ENCODE measurements around the gene HEPHL1. TPM values are rescaled to one million over a fixed set of nuclear protein-coding genes. Genes with fewer than 3 reads are reported as not detected.
"Not testable (repeated sequence)": the region's sequence is repeated elsewhere in the genome, so short reads cannot be mapped to it uniquely, and the experiment has no call there.

HEPHL1 gene, protein sequence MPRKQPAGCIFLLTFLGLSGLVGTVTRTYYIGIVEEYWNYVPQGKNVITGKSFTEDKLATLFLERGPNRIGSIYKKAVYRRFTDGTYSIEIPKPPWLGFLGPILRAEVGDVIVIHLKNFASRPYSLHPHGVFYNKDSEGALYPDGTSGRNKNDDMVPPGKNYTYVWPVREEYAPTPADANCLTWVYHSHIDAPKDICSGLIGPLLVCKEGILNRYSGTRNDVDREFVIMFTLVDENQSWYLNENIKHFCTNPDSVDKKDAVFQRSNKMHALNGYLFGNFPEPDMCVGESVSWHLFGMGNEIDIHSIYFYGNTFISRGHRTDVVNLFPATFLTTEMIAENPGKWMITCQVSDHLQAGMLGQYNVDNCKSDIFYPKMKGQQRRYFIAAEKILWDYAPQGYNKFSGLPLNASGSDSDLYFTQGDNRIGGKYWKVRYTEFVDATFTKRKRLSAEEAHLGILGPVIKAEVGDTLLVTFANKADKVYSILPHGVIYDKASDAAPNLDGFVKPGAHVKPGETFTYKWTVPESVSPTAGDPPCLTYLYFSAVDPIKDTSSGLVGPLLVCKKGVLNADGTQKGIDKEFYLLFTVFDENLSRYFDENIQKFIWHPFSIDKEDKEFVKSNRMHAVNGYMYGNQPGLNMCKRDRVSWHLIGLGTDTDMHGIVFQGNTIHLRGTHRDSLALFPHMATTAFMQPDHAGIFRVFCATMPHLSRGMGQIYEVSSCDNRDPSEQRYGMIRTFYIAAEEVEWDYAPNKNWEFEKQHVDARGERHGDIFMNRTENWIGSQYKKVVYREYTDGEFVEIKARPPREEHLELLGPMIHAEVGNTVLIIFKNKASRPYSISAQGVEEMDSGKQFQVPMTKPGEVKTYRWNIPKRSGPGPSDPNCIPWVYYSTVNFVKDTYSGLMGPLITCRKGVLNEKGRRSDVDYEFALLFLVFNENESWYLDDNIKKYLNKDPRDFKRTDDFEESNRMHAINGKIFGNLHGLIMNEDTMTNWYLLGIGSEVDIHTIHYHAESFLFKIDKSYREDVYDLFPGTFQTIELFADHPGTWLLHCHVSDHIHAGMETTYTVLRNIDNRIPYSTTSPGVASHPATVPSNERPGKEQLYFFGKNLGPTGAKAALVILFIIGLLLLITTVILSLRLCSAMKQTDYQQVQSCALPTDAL
- total RNA-seq = not detected

DNA sequence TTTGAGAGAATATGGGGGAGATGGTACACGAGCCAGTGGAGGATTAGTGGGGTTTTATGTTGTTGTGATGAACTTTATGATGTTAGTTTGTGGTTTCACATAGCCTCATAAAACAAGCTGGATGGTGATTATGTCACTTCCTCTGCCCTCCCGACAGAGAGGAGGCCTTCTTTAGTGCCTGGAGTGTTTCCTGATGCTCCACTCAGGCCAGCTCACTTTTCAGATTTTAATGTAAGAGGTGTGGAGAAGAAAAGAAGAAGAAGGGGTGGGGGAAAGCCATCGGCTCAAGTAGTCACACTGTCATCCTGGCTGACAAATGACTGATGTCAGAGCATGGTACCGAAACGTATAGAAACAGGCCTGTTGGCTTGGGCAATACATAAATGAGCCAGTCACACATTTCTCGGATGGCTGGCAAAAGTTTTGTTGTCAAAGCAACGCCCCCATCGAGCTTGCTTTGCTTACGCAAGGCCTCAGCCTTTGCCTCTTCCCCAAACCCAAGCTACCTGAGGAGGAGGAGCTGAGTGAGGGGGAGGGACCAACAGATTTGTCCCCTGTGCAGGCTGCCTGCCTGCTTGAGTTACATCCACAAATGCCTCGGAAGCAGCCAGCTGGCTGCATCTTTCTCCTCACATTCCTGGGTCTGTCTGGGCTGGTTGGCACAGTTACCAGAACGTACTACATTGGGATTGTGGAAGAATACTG is at the start of gene HEPHL1:
Gene HEPHL1, plus strand, starts transcription at position 578 of the 705 bp plus-strand sequence. Its CDS starts 15 bp downstream, at position 593.
- DNase-seq = no peak
- Mint-ChIP-seq H3K27me3 (ENCODE audit: low read depth) (peaks cover 2% of the 10 kb centered on the region), H3K4me3 (no peak within 1 kb of the TSS), H3K9me3 (no peaks in the 10 kb centered on the region), H3K27ac (no peak within 1 kb of the TSS), H3K36me3 (ENCODE audit: low read depth) (no peaks in the 10 kb centered on the region), H3K4me1 (ENCODE audit: low read depth) (no peaks in the 10 kb centered on the region)
- intact Hi-C loops (cut with micrococcal nuclease) = no loop called here
- CTCF ChIA-PET = no interaction called here

DNA sequence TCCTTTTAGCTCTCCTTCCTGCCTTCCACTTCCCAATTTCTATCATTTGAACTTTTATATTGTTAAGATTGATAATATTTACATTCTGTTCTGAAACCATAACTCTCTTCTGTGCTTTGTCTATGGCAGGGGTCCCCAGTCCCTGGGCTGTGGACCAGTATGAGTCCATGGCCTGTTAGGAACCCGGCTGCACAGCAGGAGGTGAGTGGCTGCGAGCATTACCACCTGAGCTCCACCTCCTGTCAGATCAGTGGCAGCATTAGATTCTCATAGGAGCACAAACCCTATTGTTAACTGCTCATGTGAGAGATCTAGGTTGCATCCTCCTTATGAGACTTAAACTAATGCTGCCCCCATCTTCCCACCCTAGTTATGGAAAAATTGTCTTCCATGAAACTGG is 48.4 kb upstream of the HEPHL1 start:
- H3K4me1 Mint-ChIP-seq (ENCODE audit: low read depth) = no peaks in the 10 kb centered on the region

DNA sequence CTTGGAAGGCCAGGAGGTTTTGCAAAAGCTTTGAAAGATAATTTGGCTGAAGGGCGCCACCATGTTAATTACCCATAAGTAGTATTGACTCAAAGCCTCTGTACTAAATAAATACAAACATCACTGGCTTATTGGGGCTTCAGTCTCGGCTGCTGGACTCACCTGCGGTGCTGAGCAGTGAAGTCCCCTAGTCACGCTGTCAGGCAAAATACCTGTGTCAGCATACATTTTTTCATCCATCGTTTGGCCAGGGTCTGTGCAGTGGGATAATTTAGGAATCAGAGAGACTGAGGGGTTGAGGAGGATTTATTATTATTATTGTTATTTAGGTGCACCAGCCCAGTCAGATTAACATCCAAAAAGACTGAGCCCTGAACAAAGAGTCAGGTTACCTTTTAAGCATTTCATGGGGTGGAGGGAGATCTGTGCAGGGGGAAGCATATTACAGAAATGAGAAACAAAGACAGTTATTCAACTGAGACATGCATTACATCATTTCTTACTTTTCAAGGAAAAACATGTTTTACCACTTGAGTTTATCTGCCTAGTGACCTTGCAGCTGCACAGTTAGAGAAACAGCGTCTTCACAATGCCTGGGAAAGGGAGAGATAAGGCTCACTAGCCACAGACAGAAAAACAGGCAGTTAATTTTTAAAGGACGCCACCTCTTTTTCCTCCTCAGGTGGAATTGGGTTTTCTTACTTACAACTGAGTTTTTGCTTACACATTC is 47.7 kb upstream of the HEPHL1 start:
- H3K9me3 Mint-ChIP-seq; intact Hi-C loops (cut with micrococcal nuclease); H3K27me3 Mint-ChIP-seq (ENCODE audit: low read depth); H3K36me3 Mint-ChIP-seq (ENCODE audit: low read depth); H3K4me1 Mint-ChIP-seq (ENCODE audit: low read depth); DNase-seq; H3K4me3 Mint-ChIP-seq; H3K27ac Mint-ChIP-seq: not testable (repeated sequence)
- CTCF ChIA-PET = interaction anchor here (0.5 kb wide), 1 partner anchor 423 kb away, joined by 3 read pairs; no protein-coding TSS in a partner anchor

More for the DNA sequence above, 48.4 kb upstream of the HEPHL1 start:
- H3K27me3 Mint-ChIP-seq (ENCODE audit: low read depth) = peaks cover 8% of the 10 kb centered on the region
- H3K36me3 Mint-ChIP-seq (ENCODE audit: low read depth) = no peaks in the 10 kb centered on the region
- H3K9me3 Mint-ChIP-seq = peaks cover 3% of the 10 kb centered on the region
- intact Hi-C loops (cut with micrococcal nuclease) = no loop called here
- H3K4me3 Mint-ChIP-seq = no peak overlapping the region
- DNase-seq = no peak
- CTCF ChIA-PET = no interaction called here
- no peak overlapping the region for H3K27ac Mint-ChIP-seq

DNA sequence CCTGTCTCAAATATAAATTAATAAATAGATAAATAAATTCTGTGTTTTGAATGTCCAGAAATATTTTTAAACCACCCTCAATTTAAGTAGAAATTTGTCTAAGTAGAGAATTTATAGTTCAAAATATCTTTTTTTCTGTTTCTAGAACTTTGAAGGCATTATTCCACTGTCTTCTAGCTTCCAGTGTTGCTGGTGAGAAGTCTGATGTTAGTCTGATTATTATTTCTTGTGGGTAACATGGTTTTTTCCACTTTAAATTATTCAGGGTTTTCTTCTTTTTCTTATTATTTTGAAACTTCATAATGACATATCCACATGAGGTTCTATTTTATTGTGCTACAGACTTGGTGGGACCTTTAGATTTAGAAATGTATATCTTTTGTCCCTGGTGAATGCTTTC is 46.4 kb upstream of the HEPHL1 start:
- no peak for DNase-seq
- CTCF ChIA-PET = no interaction called here
- Mint-ChIP-seq H3K4me1 (ENCODE audit: low read depth) (no peaks in the 10 kb centered on the region), H3K9me3 (peaks cover 3% of the 10 kb centered on the region), H3K27ac (no peak overlapping the region), H3K36me3 (ENCODE audit: low read depth) (no peaks in the 10 kb centered on the region), H3K4me3 (no peak overlapping the region), H3K27me3 (ENCODE audit: low read depth) (peaks cover 12% of the 10 kb centered on the region)
- intact Hi-C loops (cut with micrococcal nuclease) = no loop called here

DNA sequence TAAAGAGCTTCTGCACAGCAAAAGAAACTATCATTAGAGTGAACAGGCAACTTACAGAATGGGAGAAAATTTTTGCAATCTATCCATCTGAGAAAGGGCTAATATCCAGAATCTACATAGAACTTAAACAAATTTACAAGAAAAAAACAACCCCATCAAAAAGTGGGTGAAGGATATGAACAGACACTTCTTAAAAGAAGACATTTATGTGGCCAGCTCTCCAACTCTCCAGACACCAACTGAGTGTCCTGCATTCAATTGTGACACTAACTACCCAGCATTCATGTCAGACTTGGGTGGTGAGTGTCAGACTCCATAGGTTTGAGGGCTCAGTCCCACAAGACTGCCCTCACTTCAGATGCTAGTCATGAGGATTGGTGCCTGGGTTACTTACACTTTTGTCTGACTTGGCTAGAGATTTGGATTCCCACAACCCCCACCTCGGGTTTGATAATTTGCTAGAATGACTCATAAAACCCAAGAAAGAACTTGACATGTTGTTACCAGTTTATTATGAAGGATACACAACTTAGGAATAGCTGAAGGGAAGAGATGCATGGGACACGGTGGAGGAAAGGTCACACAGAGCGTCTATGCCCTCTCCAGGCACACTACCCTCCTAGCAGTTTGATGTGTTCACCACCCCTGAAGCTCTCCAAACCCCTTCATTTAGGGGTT is 44.4 kb upstream of the HEPHL1 start:
- H3K27ac Mint-ChIP-seq; DNase-seq; intact Hi-C loops (cut with micrococcal nuclease); H3K9me3 Mint-ChIP-seq; H3K4me1 Mint-ChIP-seq (ENCODE audit: low read depth); H3K36me3 Mint-ChIP-seq (ENCODE audit: low read depth); H3K4me3 Mint-ChIP-seq; CTCF ChIA-PET: not testable (repeated sequence)
- H3K27me3 Mint-ChIP-seq (ENCODE audit: low read depth) = peaks cover 15% of the 10 kb centered on the region

DNA sequence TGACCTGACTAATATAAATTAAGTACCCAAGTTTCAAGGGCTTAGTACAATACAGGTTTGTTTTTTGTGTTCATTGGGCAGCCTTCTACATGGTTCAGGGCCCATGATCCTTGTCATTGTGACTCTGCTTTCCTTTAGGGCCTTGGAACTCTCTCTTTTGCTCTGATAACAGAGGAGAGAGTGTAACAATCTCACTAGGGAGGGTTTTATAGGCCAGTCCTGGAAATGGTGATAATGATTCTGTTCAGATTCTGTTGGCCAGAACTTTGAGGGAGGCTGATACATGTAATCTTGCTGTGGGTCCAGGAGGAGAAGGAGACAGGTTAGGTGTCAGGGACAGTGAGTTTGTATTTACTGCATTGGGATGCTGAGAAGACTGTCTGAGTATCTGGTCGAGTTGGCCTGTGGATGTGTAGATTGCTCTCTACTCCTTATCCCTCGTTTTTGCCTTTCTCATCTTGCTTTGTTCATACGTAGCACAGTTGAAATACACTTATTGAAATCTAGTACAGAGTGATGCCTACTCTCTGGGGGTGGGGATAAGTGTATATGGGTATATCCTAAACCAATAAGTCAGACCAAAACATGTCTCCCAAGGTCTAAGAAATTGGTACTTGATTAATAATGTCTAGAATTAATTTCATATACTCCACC is 37.5 kb upstream of the HEPHL1 start:
- CTCF ChIA-PET = no interaction called here
- no peaks in the 10 kb centered on the region for H3K4me1 Mint-ChIP-seq (ENCODE audit: low read depth)
- intact Hi-C loops (cut with micrococcal nuclease) = no loop called here
- no peak for DNase-seq
- no peaks in the 10 kb centered on the region for H3K9me3 Mint-ChIP-seq
- H3K36me3 Mint-ChIP-seq (ENCODE audit: low read depth) = no peaks in the 10 kb centered on the region
- no peak overlapping the region for H3K27ac Mint-ChIP-seq
- H3K4me3 Mint-ChIP-seq = no peak overlapping the region
- H3K27me3 Mint-ChIP-seq (ENCODE audit: low read depth) = peaks cover 25% of the 10 kb centered on the region

DNA sequence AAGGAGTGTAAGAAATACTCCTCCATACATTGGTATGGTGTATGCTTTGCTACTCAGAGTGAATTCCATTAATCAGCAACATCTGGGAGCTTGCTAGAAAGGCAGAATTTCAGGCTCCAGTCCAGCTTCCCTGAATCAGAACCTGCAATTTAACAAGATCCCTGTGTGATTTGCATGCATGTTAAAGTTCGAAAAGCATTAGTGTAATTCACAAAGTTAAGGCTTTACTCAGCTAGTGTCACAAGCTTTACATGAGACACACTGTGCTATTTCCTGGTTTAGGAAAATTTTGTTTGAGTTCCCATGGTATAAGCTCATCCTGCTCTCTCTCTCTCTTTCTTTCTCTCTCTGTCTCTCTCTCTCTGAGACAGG is 37.0 kb upstream of the HEPHL1 start:
- Mint-ChIP-seq H3K36me3 (ENCODE audit: low read depth) (no peaks in the 10 kb centered on the region), H3K27me3 (ENCODE audit: low read depth) (peaks cover 27% of the 10 kb centered on the region), H3K27ac (no peak overlapping the region), H3K4me3 (no peak overlapping the region), H3K4me1 (ENCODE audit: low read depth) (no peaks in the 10 kb centered on the region), H3K9me3 (no peaks in the 10 kb centered on the region)
- intact Hi-C loops (cut with micrococcal nuclease) = no loop called here
- CTCF ChIA-PET = no interaction called here
- no peak for DNase-seq

DNA sequence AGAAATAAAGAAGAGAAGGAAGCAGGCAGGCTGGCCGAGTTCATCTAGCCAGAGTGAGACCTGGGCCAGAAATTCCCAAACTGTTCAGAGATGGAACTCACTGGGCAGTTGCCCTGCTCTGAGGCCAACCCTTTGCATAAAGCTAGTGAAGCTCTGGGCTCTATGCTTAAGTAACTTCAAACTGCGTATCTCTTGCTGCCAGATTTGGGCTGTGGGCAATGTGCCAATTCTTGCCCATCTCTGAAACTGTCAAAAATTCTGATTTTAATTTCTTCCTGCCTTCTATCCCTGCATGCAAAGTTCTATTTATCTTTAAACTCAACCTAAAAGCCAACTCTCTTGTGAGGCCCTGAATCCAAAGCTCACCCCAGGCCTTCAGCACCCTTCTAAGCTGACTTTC is 36.2 kb upstream of the HEPHL1 start:
- CTCF ChIA-PET = interaction anchor here (0.6 kb wide), 1 partner anchor 788 kb away, joined by 4 read pairs; no protein-coding TSS in a partner anchor

DNA sequence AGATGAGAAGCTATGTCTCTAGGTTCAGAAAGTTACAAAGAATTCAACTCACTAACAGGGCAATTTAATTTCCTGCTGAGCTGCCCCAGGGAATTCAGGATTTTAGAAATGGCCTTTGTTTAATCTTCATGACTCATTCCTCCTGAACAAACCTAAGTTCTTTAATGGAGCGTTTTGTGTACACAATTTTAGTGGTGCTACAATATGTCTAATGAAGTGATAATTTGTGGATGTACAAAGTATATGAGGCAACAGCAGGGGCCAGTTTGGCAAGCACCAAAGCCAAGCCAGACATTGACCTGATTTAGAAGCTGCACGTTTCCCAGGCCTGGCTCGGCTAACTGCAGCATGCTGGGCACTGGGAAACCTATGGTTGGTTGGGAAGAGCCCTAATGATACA is 34.4 kb upstream of the HEPHL1 start:
- no peaks in the 10 kb centered on the region for H3K36me3 Mint-ChIP-seq (ENCODE audit: low read depth)
- H3K27ac Mint-ChIP-seq = no peak overlapping the region
- intact Hi-C loops (cut with micrococcal nuclease) = no loop called here
- H3K9me3 Mint-ChIP-seq = no peaks in the 10 kb centered on the region
- DNase-seq = no peak
- peaks cover 18% of the 10 kb centered on the region for H3K27me3 Mint-ChIP-seq (ENCODE audit: low read depth)
- CTCF ChIA-PET = no interaction called here
- H3K4me1 Mint-ChIP-seq (ENCODE audit: low read depth) = no peaks in the 10 kb centered on the region
- H3K4me3 Mint-ChIP-seq = no peak overlapping the region

More for the DNA sequence above, 36.2 kb upstream of the HEPHL1 start:
- H3K4me3 Mint-ChIP-seq = no peak overlapping the region
- no peak overlapping the region for H3K27ac Mint-ChIP-seq
- no peaks in the 10 kb centered on the region for H3K9me3 Mint-ChIP-seq
- intact Hi-C loops (cut with micrococcal nuclease) = no loop called here
- H3K36me3 Mint-ChIP-seq (ENCODE audit: low read depth) = no peaks in the 10 kb centered on the region
- peaks cover 22% of the 10 kb centered on the region for H3K27me3 Mint-ChIP-seq (ENCODE audit: low read depth)
- no peaks in the 10 kb centered on the region for H3K4me1 Mint-ChIP-seq (ENCODE audit: low read depth)
- no peak for DNase-seq

DNA sequence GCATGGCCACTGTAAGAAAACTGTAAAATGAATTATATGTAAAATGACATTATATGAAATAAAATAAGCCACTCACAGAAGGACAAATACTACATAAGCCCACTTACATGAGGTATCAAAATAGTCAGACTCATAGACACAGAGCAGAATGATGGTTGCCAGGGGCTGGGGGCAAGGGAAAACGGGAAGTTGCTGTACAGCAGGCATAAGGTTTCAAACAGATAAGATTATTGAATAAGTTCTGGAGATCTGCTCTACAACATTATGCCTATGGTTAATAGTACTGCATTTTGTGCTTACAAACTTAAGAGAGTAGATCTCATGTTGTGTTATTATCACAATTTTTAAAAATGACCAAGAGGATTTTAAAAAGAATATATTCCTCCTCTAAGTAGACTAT is 32.7 kb upstream of the HEPHL1 start:
- Mint-ChIP-seq H3K27ac (no peak overlapping the region), H3K27me3 (ENCODE audit: low read depth) (peaks cover 13% of the 10 kb centered on the region), H3K36me3 (ENCODE audit: low read depth) (no peaks in the 10 kb centered on the region), H3K9me3 (peaks cover 10% of the 10 kb centered on the region), H3K4me3 (no peak overlapping the region), H3K4me1 (ENCODE audit: low read depth) (no peaks in the 10 kb centered on the region)
- DNase-seq = no peak
- intact Hi-C loops (cut with micrococcal nuclease) = no loop called here
- CTCF ChIA-PET = no interaction called here

DNA sequence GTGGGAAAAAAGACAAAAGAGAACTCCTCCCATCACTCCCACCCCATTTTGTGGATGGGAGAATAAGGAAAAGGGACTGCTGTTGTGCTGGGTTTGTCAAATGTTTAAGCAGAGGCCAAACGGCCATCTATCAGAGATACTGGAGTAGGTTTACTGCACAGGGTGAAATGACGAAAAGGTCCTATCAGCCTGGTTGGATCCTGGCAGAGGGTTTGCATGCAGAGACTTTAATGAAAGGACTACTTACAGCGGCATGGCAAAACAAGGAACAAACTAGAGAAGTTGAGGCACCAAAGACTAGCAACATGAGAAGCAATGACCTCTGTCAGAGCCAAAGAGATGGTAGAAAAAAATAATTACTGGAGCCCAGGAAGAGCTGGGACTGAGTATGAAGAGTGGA is 32.2 kb upstream of the HEPHL1 start:
- H3K4me3 Mint-ChIP-seq = no peak overlapping the region
- H3K27ac Mint-ChIP-seq = no peak overlapping the region
- intact Hi-C loops (cut with micrococcal nuclease) = no loop called here
- no peaks in the 10 kb centered on the region for H3K4me1 Mint-ChIP-seq (ENCODE audit: low read depth)
- peaks cover 10% of the 10 kb centered on the region for H3K9me3 Mint-ChIP-seq
- peaks cover 13% of the 10 kb centered on the region for H3K27me3 Mint-ChIP-seq (ENCODE audit: low read depth)
- CTCF ChIA-PET = no interaction called here
- DNase-seq = no peak
- no peaks in the 10 kb centered on the region for H3K36me3 Mint-ChIP-seq (ENCODE audit: low read depth)
